Nephron (organoid): ENCODE measurements around the gene ANKRD49.
"Not testable (repeated sequence)": the region's sequence is repeated elsewhere in the genome, so short reads cannot be mapped to it uniquely, and the experiment has no call there.

Source experiments
- H3K27ac Mint-ChIP-seq, 3 experiments: 2 replicates each; pipeline ENCODE4 v1.8.0; 2020; ENCODE audit warnings: mixed read lengths in 3 of 3, mild to moderate bottlenecking in 2 of 3, moderate library complexity in 1 of 3
- H3K27me3 Mint-ChIP-seq: 2 replicates; pipeline ENCODE4 v1.8.0; 2021; ENCODE audit warnings: low read depth, mild to moderate bottlenecking, moderate library complexity, mixed read lengths
- H3K36me3 Mint-ChIP-seq: 2 replicates; pipeline ENCODE4 v1.8.0; 2020; ENCODE audit warnings: low read depth, mixed read lengths
- H3K4me1 Mint-ChIP-seq: 2 replicates; pipeline ENCODE4 v1.8.0; 2020; ENCODE audit warnings: mixed read lengths
- H3K4me3 Mint-ChIP-seq, 3 experiments: 2 replicates each; pipeline ENCODE4 v1.8.0; 2020; ENCODE audit warnings: mild to moderate bottlenecking in 3 of 3, mixed read lengths in 3 of 3, moderate library complexity in 2 of 3
- H3K9me3 Mint-ChIP-seq: 2 replicates; pipeline ENCODE4 v1.8.0; 2020; ENCODE audit warnings: mixed read lengths
- CTCF ChIP-seq, 3 experiments: fragments of 200-600 bp; sonication (generic); IDR thresholded peaks; one replicate each; pipeline ENCODE4 v1.5.0; 2021; ENCODE audit warnings: antibody characterized with exemption in 3 of 3; ENCODE audit not compliant: unreplicated experiment in 3 of 3

The ANKRD49 gene

GRCh38 chr11:94500181-94500580 is 6.4 kb downstream of the ANKRD49 start:
- Mint-ChIP-seq H3K27me3 (no peaks in the 10 kb centered on the region), H3K36me3 (peaks cover 15% of the 10 kb centered on the region), H3K9me3 (no peaks in the 10 kb centered on the region), H3K4me1 (no peaks in the 10 kb centered on the region), H3K27ac (no peak overlapping the region), H3K4me3 (no peak overlapping the region)
- no peak for TF ChIP-seq CTCF (IDR thresholded peaks at IDR 0.05; ENCODE audit: unreplicated experiment in 3 of 3)

- Mint-ChIP-seq H3K27ac (no peak overlapping the region), H3K27me3 (peaks cover 3% of the 10 kb centered on the region), H3K4me3 (no peak overlapping the region)
Measured at GRCh38 chr11:94501522-94501921, 7.7 kb downstream of the ANKRD49 start.

GRCh38 chr11:94504689-94505293 is 11.0 kb downstream of the ANKRD49 start:
- Mint-ChIP-seq H3K27ac (no peak overlapping the region), H3K27me3 (peaks cover 10% of the 10 kb centered on the region), H3K4me3 (no peak overlapping the region), H3K36me3 (no peaks in the 10 kb centered on the region), H3K9me3 (no peaks in the 10 kb centered on the region), H3K4me1 (no peaks in the 10 kb centered on the region)
- peak; percentile 64 to 81 (median 75) for TF ChIP-seq CTCF (IDR thresholded peaks at IDR 0.05; ENCODE audit: unreplicated experiment in 3 of 3)

More at GRCh38 chr11:94501522-94501921, 7.7 kb downstream of the ANKRD49 start:
- TF ChIP-seq CTCF (IDR thresholded peaks at IDR 0.05; ENCODE audit: unreplicated experiment in 3 of 3) = no peak
- no peaks in the 10 kb centered on the region for H3K9me3 Mint-ChIP-seq
- peaks cover 14% of the 10 kb centered on the region for H3K36me3 Mint-ChIP-seq
- no peaks in the 10 kb centered on the region for H3K4me1 Mint-ChIP-seq

GRCh38 chr11:94506513-94506912 is 12.7 kb downstream of the ANKRD49 start:
- H3K9me3 Mint-ChIP-seq, H3K36me3 Mint-ChIP-seq, H3K4me1 Mint-ChIP-seq, H3K27ac Mint-ChIP-seq, H3K4me3 Mint-ChIP-seq: not testable (repeated sequence)
- H3K27me3 Mint-ChIP-seq = peaks cover 15% of the 10 kb centered on the region

- Mint-ChIP-seq H3K27ac (no peak overlapping the region), H3K36me3 (no peaks in the 10 kb centered on the region), H3K27me3 (peaks cover 23% of the 10 kb centered on the region), H3K4me3 (no peak overlapping the region), H3K9me3 (no peaks in the 10 kb centered on the region), H3K4me1 (peaks cover 6% of the 10 kb centered on the region)
- TF ChIP-seq CTCF (IDR thresholded peaks at IDR 0.05; ENCODE audit: unreplicated experiment in 3 of 3) = no peak
Measured at GRCh38 chr11:94507485-94507884, 13.7 kb downstream of the ANKRD49 start.

- Mint-ChIP-seq H3K4me3 (peak within 1 kb of the TSS; percentile 85 to 87 (median 85)), H3K36me3 (no peaks in the 10 kb centered on the region), H3K27me3 (peaks cover 40% of the 10 kb centered on the region), H3K9me3 (no peaks in the 10 kb centered on the region), H3K4me1 (peaks cover 6% of the 10 kb centered on the region), H3K27ac (no peak within 1 kb of the TSS)
- no peak for TF ChIP-seq CTCF (IDR thresholded peaks at IDR 0.05; ENCODE audit: unreplicated experiment in 3 of 3)
Measured at GRCh38 chr11:94511932-94512781, 18.4 kb downstream of the ANKRD49 start, which contains the start of gene C11orf97. C11orf97 (plus strand) TSS chr11:94512461; CDS start chr11:94512529, 68 bp downstream.
